Mesenchymal stem cell (in vitro differentiated cells and primary cell): ENCODE measurements around the gene CTSA.

Experiments used
- DNase-seq: peaks from one replicate; pipeline ENCODE4 v3.0.0-alpha.2; 2013
- H2AFZ ChIP-seq: one replicate; pipeline ENCODE4 v1.6.1; 2013; ENCODE audit warnings: low read depth, mild to moderate bottlenecking, control low read depth, inconsistent platforms, low read length, moderate library complexity
- H2AK5ac ChIP-seq: 2 replicates; pipeline ENCODE4 v1.6.1; 2013; ENCODE audit warnings: low read length, moderate library complexity, mild to moderate bottlenecking, inconsistent platforms; ENCODE audit not compliant: severe bottlenecking
- H2BK120ac ChIP-seq: one replicate; pipeline ENCODE4 v1.6.1; 2013; ENCODE audit warnings: low read depth, mild to moderate bottlenecking, inconsistent platforms, low read length, moderate library complexity
- H2BK12ac ChIP-seq, 2 experiments: one replicate each; pipeline ENCODE4 v1.6.1; 2013; ENCODE audit warnings: inconsistent platforms in 2 of 2, low read length in 2 of 2, mild to moderate bottlenecking in 2 of 2, moderate library complexity in 2 of 2, control low read depth in 1 of 2
- H2BK15ac ChIP-seq: one replicate; pipeline ENCODE4 v1.6.1; 2013; ENCODE audit warnings: mild to moderate bottlenecking, low read depth, inconsistent platforms; ENCODE audit not compliant: poor library complexity, severe bottlenecking
- H2BK5ac ChIP-seq: 2 replicates; pipeline ENCODE4 v1.6.1; 2013; ENCODE audit warnings: low read depth, mild to moderate bottlenecking, low read length, control low read depth, inconsistent platforms; ENCODE audit not compliant: poor library complexity, severe bottlenecking
- H3K14ac ChIP-seq, 2 experiments: one replicate each; pipeline ENCODE4 v1.6.1; 2013; ENCODE audit warnings: inconsistent platforms in 2 of 2, low read length in 2 of 2, control low read depth in 1 of 2, mild to moderate bottlenecking in 1 of 2, moderate library complexity in 1 of 2
- H3K18ac ChIP-seq, 2 experiments: one replicate each; pipeline ENCODE4 v1.6.1; 2013; ENCODE audit warnings: inconsistent platforms in 2 of 2, low read length in 2 of 2, control low read depth in 1 of 2, low read depth in 1 of 2, mild to moderate bottlenecking in 1 of 2
- H3K23ac ChIP-seq, 2 experiments: one replicate each; pipeline ENCODE4 v1.6.1; 2013; ENCODE audit warnings: inconsistent platforms in 2 of 2, low read length in 2 of 2, mild to moderate bottlenecking in 2 of 2, moderate library complexity in 2 of 2, control low read depth in 1 of 2
- H3K27ac ChIP-seq: 2 replicates; pipeline ENCODE4 v1.5.1; 2013; ENCODE audit warnings: mild to moderate bottlenecking, moderate library complexity, low read length, control low read depth, inconsistent platforms; ENCODE audit not compliant: poor library complexity, severe bottlenecking
- H3K27me3 ChIP-seq, 2 experiments: 2 replicates each; pipeline versions ENCODE4 v1.6.1 to v1.7.0; 2013; ENCODE audit warnings: low read length in 2 of 2, mild to moderate bottlenecking in 2 of 2, moderate library complexity in 2 of 2, control low read depth in 1 of 2, inconsistent platforms in 1 of 2; ENCODE audit not compliant: control insufficient read depth in 1 of 2, insufficient read depth in 1 of 2
- H3K36me3 ChIP-seq, 2 experiments: 2 replicates each; pipeline versions ENCODE4 v1.6.1 to v1.7.0; 2013; ENCODE audit warnings: low read length in 2 of 2, control low read depth in 1 of 2, inconsistent platforms in 1 of 2, low read depth in 1 of 2, mild to moderate bottlenecking in 1 of 2; ENCODE audit not compliant: insufficient read depth in 2 of 2, control insufficient read depth in 1 of 2
- H3K4ac ChIP-seq, 2 experiments: one replicate each; pipeline ENCODE4 v1.6.1; 2013; ENCODE audit warnings: inconsistent platforms in 2 of 2, low read length in 2 of 2, mild to moderate bottlenecking in 2 of 2, moderate library complexity in 2 of 2, control low read depth in 1 of 2, low read depth in 1 of 2
- H3K4me1 ChIP-seq: 2 replicates; pipeline ENCODE4 v1.6.1; 2013; ENCODE audit warnings: low read depth, low read length, control low read depth; ENCODE audit not compliant: control insufficient read depth, insufficient read depth
- H3K4me2 ChIP-seq: 2 replicates; pipeline ENCODE4 v1.6.1; 2013; ENCODE audit warnings: low read length, mild to moderate bottlenecking, inconsistent platforms; ENCODE audit not compliant: poor library complexity, severe bottlenecking
- H3K4me3 ChIP-seq, 2 experiments: 2 replicates each; pipeline versions ENCODE4 v1.5.1 to v1.7.0; 2013; ENCODE audit warnings: low read length in 2 of 2, mild to moderate bottlenecking in 2 of 2, control low read depth in 1 of 2, low read depth in 1 of 2; ENCODE audit not compliant: insufficient read depth in 1 of 2
- H3K79me1 ChIP-seq: replicated peaks from 2 replicates; pipeline ENCODE4 v1.6.1; 2013; ENCODE audit warnings: mild to moderate bottlenecking, control low read depth, low read length, inconsistent platforms; ENCODE audit not compliant: poor library complexity, severe bottlenecking
- H3K9ac ChIP-seq: 2 replicates; pipeline ENCODE4 v1.7.0; 2013; ENCODE audit warnings: mild to moderate bottlenecking, low read length, moderate library complexity
- H3K9me3 ChIP-seq: 2 replicates; pipeline ENCODE4 v1.7.0; 2013; ENCODE audit warnings: mild to moderate bottlenecking, low read length; ENCODE audit not compliant: control insufficient read depth
- H4K8ac ChIP-seq: one replicate; pipeline ENCODE4 v1.6.1; 2013; ENCODE audit warnings: inconsistent platforms, mild to moderate bottlenecking, low read length, moderate library complexity
- H4K91ac ChIP-seq: one replicate; pipeline ENCODE4 v1.6.1; 2013; ENCODE audit warnings: mild to moderate bottlenecking, low read length, inconsistent platforms
- WGBS: methylation state at CpG from one replicate; pipeline ENCODE4 v1.1.7; 2013; ENCODE audit warnings: mixed read lengths; 5-methylcytosine and 5-hydroxymethylcytosine counted together

The CTSA gene

GRCh38 chr20:45919542-45920399 lies 28.6 kb downstream of the CTSA start:
- no peaks in the 10 kb centered on the region for H3K9me3 ChIP-seq
- no peaks in the 10 kb centered on the region for H3K79me1 ChIP-seq
- H4K8ac ChIP-seq = peak overlapping the region; percentile 2
- no peak overlapping the region for H3K18ac ChIP-seq
- peaks cover 21% of the 10 kb centered on the region for H3K4me1 ChIP-seq
- H3K27ac ChIP-seq = peak overlapping the region; percentile 55
- H2BK15ac ChIP-seq = no peak overlapping the region
- peak overlapping the region; percentile 74 for H3K9ac ChIP-seq
- H3K4ac ChIP-seq = no peak overlapping the region
- H2AK5ac ChIP-seq = no peak overlapping the region
- H3K27me3 ChIP-seq = no peaks in the 10 kb centered on the region
- 74% methylated on average over 10 of the region's 11 CpGs for WGBS
- H2BK12ac ChIP-seq = peak overlapping the region; percentile 1 to 37
- peak overlapping the region; percentile 27 for H2BK120ac ChIP-seq
- H3K4me2 ChIP-seq = no peak overlapping the region
- no peak overlapping the region for H2BK5ac ChIP-seq
- no peaks in the 10 kb centered on the region for H3K36me3 ChIP-seq
- H3K23ac ChIP-seq = no peak overlapping the region
- H2AFZ ChIP-seq = no peak overlapping the region
- DNase-seq = peak; percentile 45
- H3K4me3 ChIP-seq = no peak overlapping the region
- no peak overlapping the region for H4K91ac ChIP-seq
- H3K14ac ChIP-seq = peak overlapping the region in 1 of 2 experiments; percentile 58

GRCh38 chr20:45920462-45921336 lies 29.6 kb downstream of the CTSA start:
- H3K4me2 ChIP-seq = no peak overlapping the region
- peak overlapping the region; percentile 74 for H3K9ac ChIP-seq
- peak overlapping the region in 1 of 2 experiments; percentile 12 for H3K18ac ChIP-seq
- no peak overlapping the region for H2BK120ac ChIP-seq
- no peak overlapping the region for H2BK5ac ChIP-seq
- no peak overlapping the region for H2AFZ ChIP-seq
- no peak overlapping the region for H2BK15ac ChIP-seq
- peaks cover 26% of the 10 kb centered on the region for H3K4me1 ChIP-seq
- peak overlapping the region; percentile 55 for H3K27ac ChIP-seq
- no peaks in the 10 kb centered on the region for H3K36me3 ChIP-seq
- no peak overlapping the region for H3K4ac ChIP-seq
- H2BK12ac ChIP-seq = no peak overlapping the region
- no peak overlapping the region for H3K4me3 ChIP-seq
- no peaks in the 10 kb centered on the region for H3K9me3 ChIP-seq
- H4K8ac ChIP-seq = peak overlapping the region; percentile 0
- peak overlapping the region; percentile 79 for H2AK5ac ChIP-seq
- peak overlapping the region; percentile 39 for H4K91ac ChIP-seq
- no peaks in the 10 kb centered on the region for H3K27me3 ChIP-seq
- 87% methylated on average over 8 of the region's 9 CpGs for WGBS
- DNase-seq = peak; percentile 36
- no peak overlapping the region for H3K23ac ChIP-seq
- no peak overlapping the region for H3K14ac ChIP-seq
- no peaks in the 10 kb centered on the region for H3K79me1 ChIP-seq

GRCh38 chr20:45921337-45922189 lies 30.4 kb downstream of the CTSA start:
- H2AK5ac ChIP-seq = peak overlapping the region; percentile 72
- no peaks in the 10 kb centered on the region for H3K36me3 ChIP-seq
- no peaks in the 10 kb centered on the region for H3K9me3 ChIP-seq
- H2BK120ac ChIP-seq = peak overlapping the region; percentile 42
- no peak overlapping the region for H3K14ac ChIP-seq
- H3K23ac ChIP-seq = no peak overlapping the region
- peak overlapping the region in 1 of 2 experiments; percentile 67 for H2BK12ac ChIP-seq
- H2BK5ac ChIP-seq = no peak overlapping the region
- H3K4ac ChIP-seq = no peak overlapping the region
- H3K9ac ChIP-seq = no peak overlapping the region
- H3K27me3 ChIP-seq = no peaks in the 10 kb centered on the region
- H4K91ac ChIP-seq = no peak overlapping the region
- peaks cover 27% of the 10 kb centered on the region for H3K4me1 ChIP-seq
- H3K79me1 ChIP-seq = no peaks in the 10 kb centered on the region
- WGBS = 88% methylated on average over 11 of the region's 11 CpGs
- H3K18ac ChIP-seq = peak overlapping the region in 1 of 2 experiments; percentile 54
- H2BK15ac ChIP-seq = peak overlapping the region; percentile 52
- H3K4me2 ChIP-seq = no peak overlapping the region
- DNase-seq = no peak
- no peak overlapping the region for H3K4me3 ChIP-seq
- no peak overlapping the region for H4K8ac ChIP-seq
- no peak overlapping the region for H3K27ac ChIP-seq
- no peak overlapping the region for H2AFZ ChIP-seq
